SK-N-SH (cell line): ENCODE measurements around the gene GPD2. TPM values are rescaled to one million over a fixed set of nuclear protein-coding genes. Genes with fewer than 3 reads are reported as not detected.

ENCODE experiments used
- CTCF ChIA-PET: fragments of 300-600, 350-600 bp; formaldehyde crosslinking; extraction: SDS; loops from one replicate; lab custom pipeline; 2021; lab: Yijun Ruan, JAX
- POLR2A ChIA-PET: fragments of 350-600 bp; sonication (Branson Sonifier 250); formaldehyde crosslinking; extraction: SDS; loops from one replicate; lab custom pipeline; 2020; ENCODE audit warnings: antibody characterized with exemption, inconsistent platforms; lab: Yijun Ruan, JAX
- DNase-seq: peaks from one replicate; pipeline ENCODE4 v3.0.0; 2012
- H2AFZ ChIP-seq: fragments of 200-600 bp; sonication (generic); 2 replicates; pipeline ENCODE4 v1.8.1; 2016; ENCODE audit warnings: antibody characterized with exemption, mild to moderate bottlenecking, low read depth
- H3F3A ChIP-seq: fragments of 200-600 bp; sonication (generic); replicated peaks from 2 replicates; pipeline ENCODE3; 2016; ENCODE audit warnings: antibody characterized with exemption, mild to moderate bottlenecking; ENCODE audit not compliant: insufficient read depth
- H3K27ac ChIP-seq, 2 experiments: fragments of 200-500 bp in 1 of 2; fragments of 200-600 bp in 1 of 2; sonication (Bioruptor generic) in 1 of 2; sonication (generic), shearing (Covaris generic) in 1 of 2; 2 replicates each; pipeline versions ENCODE4 v1.5.1 to v1.6.1; 2014 to 2016; ENCODE audit warnings: low read depth in 2 of 2, inconsistent platforms in 1 of 2, low read length in 1 of 2, mild to moderate bottlenecking in 1 of 2, mixed read lengths in 1 of 2
- H3K27me3 ChIP-seq: fragments of 200-600 bp; sonication (generic), shearing (Covaris generic); 2 replicates; pipeline ENCODE4 v1.6.1; 2016; ENCODE audit warnings: mixed run types; ENCODE audit not compliant: insufficient read depth
- H3K36me3 ChIP-seq, 2 experiments: fragments of 200-500 bp in 1 of 2; fragments of 200-600 bp in 1 of 2; sonication (Bioruptor generic) in 1 of 2; sonication (generic) in 1 of 2; replicated peaks in 1 of 2; 2 replicates each; pipeline versions ENCODE3 to v1.5.1; 2014 to 2016; ENCODE audit warnings: low read length in 1 of 2, mild to moderate bottlenecking in 1 of 2; ENCODE audit not compliant: insufficient read depth in 2 of 2, control insufficient read depth in 1 of 2
- H3K4me1 ChIP-seq, 2 experiments: fragments of 200-500 bp in 1 of 2; fragments of 200-600 bp in 1 of 2; sonication (Bioruptor generic) in 1 of 2; sonication (generic), shearing (Covaris generic) in 1 of 2; 2 replicates each; pipeline versions ENCODE4 v1.5.1 to v1.6.1; 2014 to 2016; ENCODE audit warnings: low read depth in 1 of 2, low read length in 1 of 2, mixed run types in 1 of 2; ENCODE audit not compliant: insufficient read depth in 2 of 2, control insufficient read depth in 1 of 2
- H3K4me2 ChIP-seq: fragments of 200-600 bp; sonication (generic), shearing (Covaris generic); 2 replicates; pipeline ENCODE4 v1.6.1; 2017; ENCODE audit warnings: mixed run types
- H3K4me3 ChIP-seq, 2 experiments: fragments of 200-500 bp in 1 of 2; fragments of 200-600 bp in 1 of 2; sonication (Bioruptor generic) in 1 of 2; sonication (generic), shearing (Covaris generic) in 1 of 2; 2 replicates each; pipeline versions ENCODE4 v1.5.1 to v1.8.1; 2014 to 2016; ENCODE audit warnings: low read depth in 2 of 2, inconsistent platforms in 1 of 2, low read length in 1 of 2, mild to moderate bottlenecking in 1 of 2, mixed read lengths in 1 of 2, moderate library complexity in 1 of 2
- H3K79me2 ChIP-seq: fragments of 200-600 bp; sonication (generic); 2 replicates; pipeline ENCODE4 v1.8.1; 2017; ENCODE audit warnings: mild to moderate bottlenecking; ENCODE audit not compliant: insufficient read depth
- H3K9ac ChIP-seq: fragments of 200-600 bp; sonication (generic); 2 replicates; pipeline ENCODE4 v1.6.1; 2017; ENCODE audit warnings: mixed run types
- H3K9me2 ChIP-seq: fragments of 200-600 bp; sonication (generic); 2 replicates; pipeline ENCODE4 v1.6.1; 2017; ENCODE audit warnings: mixed run types
- H3K9me3 ChIP-seq: fragments of 200-600 bp; sonication (generic); 2 replicates; pipeline ENCODE4 v1.6.1; 2017; ENCODE audit warnings: mixed run types, mild to moderate bottlenecking, moderate library complexity
- H4K20me1 ChIP-seq: fragments of 200-600 bp; sonication (generic); 2 replicates; pipeline ENCODE4 v1.6.1; 2017; ENCODE audit warnings: mild to moderate bottlenecking, mixed run types; ENCODE audit not compliant: insufficient read depth
- CHD2 ChIP-seq: fragments of 150-350 bp; IDR thresholded peaks from 2 replicates; pipeline ENCODE4 v1.6.1; 2018; ENCODE audit warnings: low read length; ENCODE audit not compliant: partially characterized antibody
- CTCF ChIP-seq: fragments of 200-600 bp; sonication (generic); IDR thresholded peaks from 2 replicates; pipeline ENCODE4 v1.6.1; 2017; ENCODE audit warnings: antibody characterized with exemption, mild to moderate bottlenecking, moderate library complexity
- EZH2phosphoT487 ChIP-seq: fragments of 200-600 bp; sonication (generic); IDR thresholded peaks from 2 replicates; pipeline ENCODE4 v1.6.1; 2017; ENCODE audit warnings: low read depth, mixed run types, mild to moderate bottlenecking, antibody characterized with exemption, moderate library complexity, borderline replicate concordance
- FOXM1 ChIP-seq: IDR thresholded peaks from 2 replicates; pipeline ENCODE4 v1.4.0; 2012; ENCODE audit warnings: low read depth, mild to moderate bottlenecking
- IRF3 ChIP-seq: fragments of 150-350 bp; IDR thresholded peaks from 2 replicates; pipeline ENCODE4 v1.6.1; 2016; ENCODE audit warnings: mild to moderate bottlenecking, low read depth, low read length
- MAX ChIP-seq: IDR thresholded peaks from 2 replicates; pipeline ENCODE4 v1.4.0; 2012; ENCODE audit warnings: low read depth
- MEF2A ChIP-seq: IDR thresholded peaks from 2 replicates; pipeline ENCODE4 v1.4.0; 2012; ENCODE audit warnings: low read depth, borderline replicate concordance
- MXI1 ChIP-seq: IDR thresholded peaks from 2 replicates; pipeline ENCODE4 v1.6.1; 2012; ENCODE audit warnings: mild to moderate bottlenecking, low read depth, low read length, improper control_type of control experiment
- NFIC ChIP-seq: IDR thresholded peaks from 2 replicates; pipeline ENCODE4 v1.4.0; 2012; ENCODE audit warnings: borderline replicate concordance
- PBX3 ChIP-seq: IDR thresholded peaks from 2 replicates; pipeline ENCODE4; 2012
- POLR2AphosphoS5 ChIP-seq: IDR thresholded peaks from 2 replicates; pipeline ENCODE4 v1.6.1; 2012; ENCODE audit warnings: low read depth, low read length
- RAD21 ChIP-seq: IDR thresholded peaks from 2 replicates; pipeline ENCODE4 v1.6.1; 2012; ENCODE audit warnings: mild to moderate bottlenecking, low read length
- SMC3 ChIP-seq: IDR thresholded peaks from 2 replicates; pipeline ENCODE4 v1.6.1; 2012; ENCODE audit warnings: low read depth, low read length, improper control_type of control experiment
- TAF1 ChIP-seq: IDR thresholded peaks from 2 replicates; pipeline ENCODE4 v1.6.1; 2012; ENCODE audit warnings: low read depth, mild to moderate bottlenecking, low read length, moderate library complexity, borderline replicate concordance
- TCF12 ChIP-seq: IDR thresholded peaks from 2 replicates; pipeline ENCODE4 v1.4.0; 2012
- USF1 ChIP-seq: IDR thresholded peaks from 2 replicates; pipeline ENCODE4 v1.4.0; 2012; ENCODE audit warnings: low read depth, borderline replicate concordance
- ZBTB33 ChIP-seq: IDR thresholded peaks from 2 replicates; pipeline ENCODE4 v1.4.0; 2012; ENCODE audit warnings: low read depth, borderline replicate concordance
- WGBS: methylation state at CpG from one replicate; pipeline ENCODE4 v1.1.6; 2017; ENCODE audit warnings: low lambda C conversion rate; 5-methylcytosine and 5-hydroxymethylcytosine counted together
- polyA plus RNA-seq, 3 experiments: library from polyadenylated mRNA; depleted of rRNA; stranded (reverse); fragments of >200 nt; gene quantifications; 2 replicates each; pipeline ENCODE4 v1.2.3, GENCODE V29; 2012

The GPD2 gene
- polyA plus RNA-seq, 1 of the 3 experiments (the other 2 are of a cell fraction): 4.8 TPM

- Histone ChIP-seq H3K4me3 (no peak overlapping the region), H3K36me3 (no peaks in the 10 kb centered on the region), H3K9me2 (no peaks in the 10 kb centered on the region), H3K27ac (peak overlapping the region; percentile 16 to 43; a peak in 3 of 4 replicates), H3K79me2 (no peaks in the 10 kb centered on the region), H2AFZ (no peak overlapping the region), H3K9ac (no peak overlapping the region), H3F3A (peaks cover 5% of the 10 kb centered on the region), H3K9me3 (no peaks in the 10 kb centered on the region), H3K27me3 (no peaks in the 10 kb centered on the region), H3K4me1 (peaks cover 6 to 7% of the 10 kb centered on the region in 2 experiments; a peak in 2 of 4 replicates), H4K20me1 (no peaks in the 10 kb centered on the region), H3K4me2 (peak overlapping the region; percentile 48; the same call in 1 of the 2 replicates)
- ChIA-PET CTCF (no interaction called here), POLR2A (no interaction called here)
- no peak for DNase-seq
- no peak for TF ChIP-seq IRF3
- TF ChIP-seq CTCF: no peak
- TF ChIP-seq PBX3: no peak
- no peak for TF ChIP-seq POLR2AphosphoS5
- TF ChIP-seq MEF2A: no peak
- no peak for TF ChIP-seq USF1
- 96% methylated on average over 2 of the region's 2 CpGs for WGBS
Observed at GRCh38 chr2:156536534-156536933, 100.4 kb downstream of the GPD2 start.

- ChIA-PET CTCF (no interaction called here), POLR2A (no interaction called here)
- no peak for DNase-seq
- no peaks in the 10 kb centered on the region for H4K20me1 ChIP-seq
- no peaks in the 10 kb centered on the region for H3K79me2 ChIP-seq
- no peak overlapping the region; a peak in 1 of 4 replicates for H3K4me3 ChIP-seq
- H3K4me1 ChIP-seq: peaks cover 6 to 7% of the 10 kb centered on the region in 2 experiments; a peak in 2 of 4 replicates
- H3K36me3 ChIP-seq: no peaks in the 10 kb centered on the region
- no peaks in the 10 kb centered on the region for H3K9me3 ChIP-seq
- 37% methylated on average over 4 of the region's 4 CpGs for WGBS
- H3K9ac ChIP-seq: no peak overlapping the region
- H3K27me3 ChIP-seq: no peaks in the 10 kb centered on the region
- no peaks in the 10 kb centered on the region for H3K9me2 ChIP-seq
- H2AFZ ChIP-seq: no peak overlapping the region
- H3F3A ChIP-seq: peaks cover 5% of the 10 kb centered on the region
- peak overlapping the region; percentile 48; the same call in 1 of the 2 replicates for H3K4me2 ChIP-seq
- peak overlapping the region in 1 of 2 experiments; percentile 43; a peak in 3 of 4 replicates for H3K27ac ChIP-seq
- TF ChIP-seq TAF1 (no peak), TCF12 (peak; percentile 81), USF1 (no peak), MXI1 (no peak), CHD2 (no peak), EZH2phosphoT487 (no peak), MAX (no peak), FOXM1 (no peak), RAD21 (no peak), SMC3 (no peak), POLR2AphosphoS5 (no peak), ZBTB33 (no peak), NFIC (0 out of 2 replicates have a peak, but pooled peaks have one; percentile 4), PBX3 (peak; percentile 49; the same call in 1 of the 2 replicates)
Observed at GRCh38 chr2:156537141-156537540, 101.0 kb downstream of the GPD2 start.
